ENCODE results near the gene LAMA2. TPM values are rescaled to one million over a fixed set of nuclear protein-coding genes. Genes with fewer than 3 reads are reported as not detected.
A peak's percentile ranks its signal among the peaks of the same experiment; 100 is the strongest.

The LAMA2 gene
- total and polyA plus RNA-seq, 2 of the 13 experiments (the other 11 are each of a cell fraction or from before 2014, with no cell fraction given): 0.11 to 0.28 TPM

DNA sequence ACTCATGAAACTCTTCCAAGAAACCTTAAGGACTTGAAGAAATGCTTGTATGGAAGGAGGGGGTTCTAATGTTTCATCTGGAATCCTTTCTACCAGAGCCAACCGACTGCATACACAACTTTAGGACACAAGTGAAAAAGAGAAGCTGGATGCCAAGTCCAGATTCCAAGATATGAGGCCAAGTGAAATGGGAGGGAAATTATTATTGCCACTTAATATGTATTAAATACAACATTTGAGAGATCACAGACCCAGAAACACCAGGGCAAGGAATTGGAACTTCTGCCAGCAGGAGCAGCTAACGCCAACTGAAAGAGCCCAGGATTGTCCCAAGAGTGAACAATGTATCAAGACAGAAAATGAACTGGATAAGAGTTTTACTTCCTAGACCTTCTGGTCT is 682.9 kb downstream of the LAMA2 start:
- Histone ChIP-seq H3K4me1 (ENCODE audit: insufficient read depth, low read length) (no peaks in the 10 kb centered on the region), H3K9ac (ENCODE audit: insufficient read depth, low read depth, low read length) (no peak overlapping the region), H3K4me3 (replicated peaks in 1 of 3; ENCODE audit: insufficient read depth in 1 of 3, low read depth in 2 of 3, low read length in 3 of 3) (no peak overlapping the region), H3K36me3 (replicated peaks in 1 of 2; ENCODE audit: control insufficient read depth in 1 of 2, insufficient read depth in 2 of 2, low read length in 2 of 2) (no peaks in the 10 kb centered on the region), H3K4me2 (ENCODE audit: low read depth, low read length) (no peak overlapping the region), H3K27ac (ENCODE audit: extremely low read length, insufficient read depth, low read length) (no peak overlapping the region), H2AFZ (ENCODE audit: low read length) (no peak overlapping the region), H3K27me3 (ENCODE audit: control insufficient read depth in 1 of 2, insufficient read depth in 2 of 2, low read length in 2 of 2) (no peaks in the 10 kb centered on the region), H3K9me3 (ENCODE audit: low read length) (no peaks in the 10 kb centered on the region), H4K20me1 (ENCODE audit: insufficient read depth, low read length) (0 out of 2 replicates have a peak, but pooled peaks cover 4% of the 10 kb centered on the region), H3K79me2 (ENCODE audit: insufficient read depth, low read length) (no peaks in the 10 kb centered on the region)
- TF ChIP-seq PAF1 (CRISPR knock-in tag; IDR thresholded peaks at IDR 0.05): 0 out of 2 replicates have a peak, but pooled peaks have one; percentile 29
- TF ChIP-seq, protein P1, sequence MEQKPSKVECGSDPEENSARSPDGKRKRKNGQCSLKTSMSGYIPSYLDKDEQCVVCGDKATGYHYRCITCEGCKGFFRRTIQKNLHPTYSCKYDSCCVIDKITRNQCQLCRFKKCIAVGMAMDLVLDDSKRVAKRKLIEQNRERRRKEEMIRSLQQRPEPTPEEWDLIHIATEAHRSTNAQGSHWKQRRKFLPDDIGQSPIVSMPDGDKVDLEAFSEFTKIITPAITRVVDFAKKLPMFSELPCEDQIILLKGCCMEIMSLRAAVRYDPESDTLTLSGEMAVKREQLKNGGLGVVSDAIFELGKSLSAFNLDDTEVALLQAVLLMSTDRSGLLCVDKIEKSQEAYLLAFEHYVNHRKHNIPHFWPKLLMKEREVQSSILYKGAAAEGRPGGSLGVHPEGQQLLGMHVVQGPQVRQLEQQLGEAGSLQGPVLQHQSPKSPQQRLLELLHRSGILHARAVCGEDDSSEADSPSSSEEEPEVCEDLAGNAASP (CRISPR knock-in tag; IDR thresholded peaks at IDR 0.05; ENCODE audit: borderline replicate concordance): no peak
- intact Hi-C loops (cut with micrococcal nuclease; ENCODE audit: unreplicated experiment) (loop anchor here (2.0 kb wide), 1 partner anchor 67 kb away; no protein-coding TSS in a partner anchor), in situ Hi-C loops (cut with HindIII; ENCODE audit: extremely low pct_ligation_motif_present, low pct_unique_long_range_greater_than_20kb) (no loop called here)
- ATAC-seq (no peak), DNase-seq (ENCODE audit: low spot score) (no peak), FAIRE-seq (no peak)
- BruUV-seq (replicated peaks): no TSS peak
- ChIA-PET POLR2A (no interaction called here), CTCF (ENCODE audit: low intra/inter-chr PET ratio, low total read pairs) (no interaction called here)
- 76% methylated on average over 2 of the region's 2 CpGs for WGBS (ENCODE audit: low lambda C conversion rate)

Small RNAs within 50 kb of the gene (small RNA-seq; reads per million reads assigned to genes)
- gene RNU6-861P (ENCODE audit: insufficient read depth in 2 of 3, insufficient read length in 3 of 3, low read depth in 2 of 3, low replicate concordance in 1 of 3): 0 reads per million in 3 experiments

Data from HepG2 (cell line).